K562 (cell line): ENCODE measurements around the gene FBLN2. TPM values are rescaled to one million over a fixed set of nuclear protein-coding genes. Genes with fewer than 3 reads are reported as not detected.

Experiments
- ATAC-seq: fragments of 200-7000 bp; cut with Tn5 transposase; 3 replicates; pipeline ENCODE4 v1.9.1; 2020; ENCODE audit warnings: moderate library complexity
- BruUV-seq: library from RNA; stranded (reverse); fragments of 400-500 nt; replicated peaks from 2 replicates; lab custom pipeline; 2021; lab: Mats Ljungman, UMichigan
- CTCF ChIA-PET: fragments of 300-600 bp; formaldehyde crosslinking; extraction: SDS; loops from one replicate; lab custom pipeline; 2021; ENCODE audit warnings: low intra/inter-chr PET ratio; lab: Yijun Ruan, JAX
- POLR2A ChIA-PET: fragments of 300-600, 350-650 bp; sonication (Branson Sonifier 250); formaldehyde crosslinking; extraction: SDS; loops from one replicate; lab custom pipeline; 2021; ENCODE audit warnings: antibody characterized with exemption, inconsistent platforms; lab: Yijun Ruan, JAX
- DNase-seq, 4 experiments: peaks; one replicate each; pipeline versions ENCODE4 v3.0.0 to v3.0.0-alpha.2; 2011 to 2018; ENCODE audit warnings: low spot score in 3 of 4, mixed read lengths in 3 of 4; ENCODE audit errors: extremely low read depth in 1 of 4
- FAIRE-seq: peaks from 2 replicates; lab custom pipeline; 2011; peaks lifted over from hg19 to GRCh38; lab: Jason Lieb, UNC
- H2AFZ ChIP-seq: 2 replicates; pipeline ENCODE4 v1.6.0; 2011; ENCODE audit warnings: low read depth, low read length, control low read depth, inconsistent platforms
- H3K27ac ChIP-seq: fragments of 200-600 bp; 3 replicates; pipeline ENCODE4 v1.8.0; 2011; ENCODE audit warnings: low read depth, mild to moderate bottlenecking, control low read depth, inconsistent platforms, low read length, moderate library complexity, mixed read lengths; ENCODE audit errors: extremely low read depth
- H3K27me3 ChIP-seq, 2 experiments: fragments of 300-600 bp in 1 of 2; 2 replicates in 1 of 2; 3 replicates in 1 of 2; pipeline versions ENCODE4 v1.6.0 to v1.8.0; 2011; ENCODE audit warnings: inconsistent platforms in 2 of 2, low read length in 2 of 2, mild to moderate bottlenecking in 1 of 2, mixed read lengths in 1 of 2, moderate library complexity in 1 of 2; ENCODE audit not compliant: control insufficient read depth in 2 of 2, insufficient read depth in 2 of 2
- H3K36me3 ChIP-seq: fragments of 300-600 bp; 3 replicates; pipeline ENCODE4 v1.8.0; 2011; ENCODE audit warnings: mild to moderate bottlenecking, low read length, inconsistent platforms; ENCODE audit not compliant: control insufficient read depth, insufficient read depth
- H3K4me1 ChIP-seq, 2 experiments: fragments of 200-600 bp in 1 of 2; replicated peaks in 1 of 2; 2 replicates in 1 of 2; 3 replicates in 1 of 2; pipeline versions ENCODE4 v1.5.1 to v1.8.0; 2011; ENCODE audit warnings: inconsistent platforms in 2 of 2, low read length in 2 of 2, mild to moderate bottlenecking in 1 of 2, mixed read lengths in 1 of 2, moderate library complexity in 1 of 2; ENCODE audit not compliant: control insufficient read depth in 2 of 2, insufficient read depth in 2 of 2
- H3K4me2 ChIP-seq: 2 replicates; pipeline ENCODE4 v1.6.1; 2011; ENCODE audit warnings: low read length, control low read depth, inconsistent platforms, mixed read lengths; ENCODE audit not compliant: insufficient read depth
- H3K4me3 ChIP-seq: fragments of 200-600 bp; sonication (generic), shearing (Covaris generic); 2 replicates; pipeline ENCODE4 v1.5.1; 2016; ENCODE audit warnings: control low read depth, inconsistent platforms
- H3K79me2 ChIP-seq: fragments of 200-600 bp; 3 replicates; pipeline ENCODE4 v1.8.0; 2011; ENCODE audit warnings: low read length, inconsistent platforms; ENCODE audit not compliant: control insufficient read depth, insufficient read depth
- H3K9ac ChIP-seq, 2 experiments: 2 replicates each; pipeline versions ENCODE4 v1.6.0 to v1.6.1; 2011; ENCODE audit warnings: low read depth in 2 of 2, low read length in 2 of 2, control low read depth in 1 of 2, inconsistent platforms in 1 of 2, mild to moderate bottlenecking in 1 of 2, mixed read lengths in 1 of 2; ENCODE audit not compliant: insufficient read depth in 1 of 2
- H3K9me1 ChIP-seq: one replicate; pipeline ENCODE4 v1.6.0; 2011; ENCODE audit warnings: inconsistent platforms, mild to moderate bottlenecking, low read length, moderate library complexity; ENCODE audit not compliant: control insufficient read depth, insufficient read depth
- H3K9me3 ChIP-seq: replicated peaks from 2 replicates; pipeline ENCODE4 v1.5.1; 2011; ENCODE audit warnings: low read depth, low read length, inconsistent platforms; ENCODE audit not compliant: control insufficient read depth, insufficient read depth
- H4K20me1 ChIP-seq: replicated peaks from 2 replicates; pipeline ENCODE4 v1.6.1; 2011; ENCODE audit warnings: low read length, inconsistent platforms, mixed read lengths; ENCODE audit not compliant: control insufficient read depth, insufficient read depth
- NR4A1 ChIP-seq, 2 experiments: fragments of 250-450 bp in 1 of 2; fragments of 450-650 bp in 1 of 2; sonication (Bioruptor Pico) in 1 of 2; IDR thresholded peaks; 2 replicates each; pipeline versions ENCODE4 v1.4.0 to v1.6.1; 2016 to 2020; ENCODE audit warnings: mild to moderate bottlenecking in 2 of 2, missing compliant biosample characterization in 1 of 2, missing genetic modification characterization in 1 of 2, moderate library complexity in 1 of 2
- ZNF253 ChIP-seq: fragments of 250-450 bp; sonication (Bioruptor Pico); conservative IDR thresholded peaks from 2 replicates; pipeline ENCODE4 v1.6.1; 2021; ENCODE audit warnings: mild to moderate bottlenecking
- WGBS: fragments of 100-300 bp; shearing (Covaris generic); methylation state at CpG from one replicate; pipeline ENCODE4 v1.1.6; 2016; ENCODE audit warnings: low coverage, mixed read lengths; ENCODE audit not compliant: insufficient coverage; ENCODE audit errors: missing lambda C conversion rate; 5-methylcytosine and 5-hydroxymethylcytosine counted together
- in situ Hi-C: fragments of 300-500 bp; cut with MboI; formaldehyde crosslinking; loops from 4 replicates; pipeline ENCODE4 v1.15.0; 2018; ENCODE audit warnings: inconsistent platforms, mixed read lengths
- intact Hi-C: fragments of 100-400 bp; cut with micrococcal nuclease; formaldehyde crosslinking; loops from 2 replicates; pipeline ENCODE4 v1.14.2; 2022
- polyA plus RNA-seq, 8 experiments: library from polyadenylated mRNA; depleted of rRNA in 4 of 8; stranded (reverse) in 5 of 8; unstranded in 3 of 8; fragments of >200 nt; fragmentation: Nextera tagmentation in 2 of 8; fragmentation: Illumina TruSeq in 1 of 8; extraction: Ambion mirVana in 2 of 8; extraction: Trizol in 1 of 8; gene quantifications; 2 replicates each; pipeline versions ENCODE4 v1.2.1 to v1.2.3, GENCODE V29; 2011 to 2014; ENCODE audit warnings: inconsistent platforms in 1 of 8, missing spikeins in 1 of 8
- total RNA-seq, 7 experiments: library from RNA; depleted of rRNA in 6 of 7; stranded (reverse); fragments of >200 nt in 6 of 7; fragmentation: Illumina TruSeq in 2 of 7; extraction: Trizol in 2 of 7; gene quantifications; 2 replicates each; pipeline versions ENCODE4 v1.2.1 to v1.2.3, GENCODE V29; 2011 to 2021; ENCODE audit warnings: low replicate concordance in 1 of 7
- TF ChIP-seq, protein P1 (sequence below), 2 experiments: fragments of 450-650 bp; IDR thresholded peaks; 2 replicates each; pipeline ENCODE4 v1.6.1; 2016
- TF ChIP-seq, protein P2 (sequence below): sonication (generic); IDR thresholded peaks from 2 replicates; pipeline ENCODE4 v1.6.1; 2016
- TF ChIP-seq, protein P3 (sequence below): sonication (generic); formaldehyde crosslinking; IDR thresholded peaks from 2 replicates; pipeline ENCODE4 v1.8.0; 2022; ENCODE audit warnings: mild to moderate bottlenecking, missing genetic modification reagents

FBLN2 gene
- total and polyA plus RNA-seq, 9 of the 15 experiments (the other 6 are each of a cell fraction or from before 2014, with no cell fraction given), result 0.03 to 0.10 (median 0.04) TPM; not detected in 6

DNA sequence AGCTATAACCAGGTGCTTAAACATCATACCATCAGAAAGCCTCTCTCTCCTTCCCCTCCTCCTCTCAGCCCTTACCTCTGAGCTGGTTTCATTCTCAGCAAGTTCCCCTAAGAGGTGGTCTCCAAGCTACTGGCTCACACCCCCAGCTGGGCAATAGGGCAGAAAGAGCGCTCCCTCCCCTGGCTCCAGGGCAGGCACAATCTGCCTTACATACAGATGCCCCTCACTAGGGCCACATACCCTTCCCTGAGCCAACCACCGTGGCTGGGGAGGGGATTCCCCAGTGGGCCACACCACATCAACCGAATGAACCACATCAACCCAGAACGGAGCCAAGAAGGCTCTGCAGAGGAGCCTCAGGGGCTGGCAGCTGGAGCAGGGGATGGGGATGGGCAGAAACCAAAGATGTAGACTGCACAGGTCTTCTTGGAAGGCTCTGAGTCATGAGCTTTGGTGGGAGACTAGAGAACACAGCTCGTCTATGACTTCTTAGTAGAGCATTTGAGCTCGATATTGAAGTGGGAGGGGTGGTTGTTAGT, 4.6 kb upstream of the FBLN2 start:
- CTCF ChIA-PET, result no interaction called here
- ATAC-seq (no peak), DNase-seq (peak in 1 of 4 experiments; percentile 34)

More for the DNA sequence above, 4.6 kb upstream of the FBLN2 start:
- H3K9me3 ChIP-seq, result no peaks in the 10 kb centered on the region
- 13% methylated on average over 6 of the region's 6 CpGs for WGBS
- no TSS peak for BruUV-seq
- no peak overlapping the region for H2AFZ ChIP-seq
- no peaks in the 10 kb centered on the region for H3K36me3 ChIP-seq
- in situ Hi-C loops, result no loop called here
- peaks cover 3 to 24% of the 10 kb centered on the region in 2 experiments; a peak in 3 of 5 replicates for H3K27me3 ChIP-seq
- no peak overlapping the region for H3K4me2 ChIP-seq
- H3K9ac ChIP-seq, result peak overlapping the region in 1 of 2 experiments; percentile 2; a peak in 1 of 4 replicates
- peak; percentile 82 for FAIRE-seq
- H3K4me3 ChIP-seq, result no peak overlapping the region
- no peaks in the 10 kb centered on the region for H3K79me2 ChIP-seq
- intact Hi-C loops, result no loop called here
- H3K27ac ChIP-seq, result no peak overlapping the region
- H3K9me1 ChIP-seq, result peaks cover 3% of the 10 kb centered on the region
- H4K20me1 ChIP-seq, result peaks cover 21% of the 10 kb centered on the region
- POLR2A ChIA-PET, result interaction anchor here (0.6 to 1.6 kb wide), 4 partner anchors 11 to 737 kb away, joined by 3 to 5 read pairs (median 3); no protein-coding TSS in a partner anchor
- H3K4me1 ChIP-seq, result peaks cover 19 to 30% of the 10 kb centered on the region in 2 experiments; a peak in 4 of 5 replicates
- TF ChIP-seq, protein P1, sequence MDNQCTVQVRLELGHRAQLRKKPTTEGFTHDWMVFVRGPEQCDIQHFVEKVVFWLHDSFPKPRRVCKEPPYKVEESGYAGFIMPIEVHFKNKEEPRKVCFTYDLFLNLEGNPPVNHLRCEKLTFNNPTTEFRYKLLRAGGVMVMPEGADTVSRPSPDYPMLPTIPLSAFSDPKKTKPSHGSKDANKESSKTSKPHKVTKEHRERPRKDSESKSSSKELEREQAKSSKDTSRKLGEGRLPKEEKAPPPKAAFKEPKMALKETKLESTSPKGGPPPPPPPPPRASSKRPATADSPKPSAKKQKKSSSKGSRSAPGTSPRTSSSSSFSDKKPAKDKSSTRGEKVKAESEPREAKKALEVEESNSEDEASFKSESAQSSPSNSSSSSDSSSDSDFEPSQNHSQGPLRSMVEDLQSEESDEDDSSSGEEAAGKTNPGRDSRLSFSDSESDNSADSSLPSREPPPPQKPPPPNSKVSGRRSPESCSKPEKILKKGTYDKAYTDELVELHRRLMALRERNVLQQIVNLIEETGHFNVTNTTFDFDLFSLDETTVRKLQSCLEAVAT (IDR thresholded peaks at IDR 0.05), result no peak
- TF ChIP-seq, protein P2, sequence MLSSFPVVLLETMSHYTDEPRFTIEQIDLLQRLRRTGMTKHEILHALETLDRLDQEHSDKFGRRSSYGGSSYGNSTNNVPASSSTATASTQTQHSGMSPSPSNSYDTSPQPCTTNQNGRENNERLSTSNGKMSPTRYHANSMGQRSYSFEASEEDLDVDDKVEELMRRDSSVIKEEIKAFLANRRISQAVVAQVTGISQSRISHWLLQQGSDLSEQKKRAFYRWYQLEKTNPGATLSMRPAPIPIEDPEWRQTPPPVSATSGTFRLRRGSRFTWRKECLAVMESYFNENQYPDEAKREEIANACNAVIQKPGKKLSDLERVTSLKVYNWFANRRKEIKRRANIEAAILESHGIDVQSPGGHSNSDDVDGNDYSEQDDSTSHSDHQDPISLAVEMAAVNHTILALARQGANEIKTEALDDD, result peak; percentile 28; the same call in 1 of the 2 replicates
- TF ChIP-seq, protein P3, sequence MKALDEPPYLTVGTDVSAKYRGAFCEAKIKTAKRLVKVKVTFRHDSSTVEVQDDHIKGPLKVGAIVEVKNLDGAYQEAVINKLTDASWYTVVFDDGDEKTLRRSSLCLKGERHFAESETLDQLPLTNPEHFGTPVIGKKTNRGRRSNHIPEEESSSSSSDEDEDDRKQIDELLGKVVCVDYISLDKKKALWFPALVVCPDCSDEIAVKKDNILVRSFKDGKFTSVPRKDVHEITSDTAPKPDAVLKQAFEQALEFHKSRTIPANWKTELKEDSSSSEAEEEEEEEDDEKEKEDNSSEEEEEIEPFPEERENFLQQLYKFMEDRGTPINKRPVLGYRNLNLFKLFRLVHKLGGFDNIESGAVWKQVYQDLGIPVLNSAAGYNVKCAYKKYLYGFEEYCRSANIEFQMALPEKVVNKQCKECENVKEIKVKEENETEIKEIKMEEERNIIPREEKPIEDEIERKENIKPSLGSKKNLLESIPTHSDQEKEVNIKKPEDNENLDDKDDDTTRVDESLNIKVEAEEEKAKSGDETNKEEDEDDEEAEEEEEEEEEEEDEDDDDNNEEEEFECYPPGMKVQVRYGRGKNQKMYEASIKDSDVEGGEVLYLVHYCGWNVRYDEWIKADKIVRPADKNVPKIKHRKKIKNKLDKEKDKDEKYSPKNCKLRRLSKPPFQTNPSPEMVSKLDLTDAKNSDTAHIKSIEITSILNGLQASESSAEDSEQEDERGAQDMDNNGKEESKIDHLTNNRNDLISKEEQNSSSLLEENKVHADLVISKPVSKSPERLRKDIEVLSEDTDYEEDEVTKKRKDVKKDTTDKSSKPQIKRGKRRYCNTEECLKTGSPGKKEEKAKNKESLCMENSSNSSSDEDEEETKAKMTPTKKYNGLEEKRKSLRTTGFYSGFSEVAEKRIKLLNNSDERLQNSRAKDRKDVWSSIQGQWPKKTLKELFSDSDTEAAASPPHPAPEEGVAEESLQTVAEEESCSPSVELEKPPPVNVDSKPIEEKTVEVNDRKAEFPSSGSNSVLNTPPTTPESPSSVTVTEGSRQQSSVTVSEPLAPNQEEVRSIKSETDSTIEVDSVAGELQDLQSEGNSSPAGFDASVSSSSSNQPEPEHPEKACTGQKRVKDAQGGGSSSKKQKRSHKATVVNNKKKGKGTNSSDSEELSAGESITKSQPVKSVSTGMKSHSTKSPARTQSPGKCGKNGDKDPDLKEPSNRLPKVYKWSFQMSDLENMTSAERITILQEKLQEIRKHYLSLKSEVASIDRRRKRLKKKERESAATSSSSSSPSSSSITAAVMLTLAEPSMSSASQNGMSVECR (CRISPR knock-in tag), result no peak
- TF ChIP-seq ZNF253 (CRISPR knock-in tag) (no peak), NR4A1 (CRISPR knock-in tag; IDR thresholded peaks at IDR 0.05) (no peak), NR4A1 (tag; IDR thresholded peaks at IDR 0.05) (no peak)
